ENCODE measurements around the gene RILPL1.

- no peak for TF ChIP-seq CTCF (IDR thresholded peaks at IDR 0.05)
- no peak for TF ChIP-seq EP300 (IDR thresholded peaks at IDR 0.05)
These were observed 1.5 kb downstream of the RILPL1 start for GRCh38 chr12:123532019-123532418.

All from sigmoid colon (tissue), 4 donors.